NK-92 treated with Interleukin-12 subunit alpha and Interleukin-12 subunit beta, amount 100 ng/mL, for 24 hours (cell line): Measurements from ENCODE around the gene IFT22.
"Not testable (repeated sequence)": the region's sequence is repeated elsewhere in the genome, so short reads cannot be mapped to it uniquely, and the experiment has no call there.

Experiments used
- DNase-seq: peaks from one replicate; lab custom pipeline; 2025; lab: John Stamatoyannopoulos, UW

Gene IFT22

GRCh38 chr7:101278461-101279292 is 42.9 kb downstream of the IFT22 start:
- no peak for DNase-seq

DNA sequence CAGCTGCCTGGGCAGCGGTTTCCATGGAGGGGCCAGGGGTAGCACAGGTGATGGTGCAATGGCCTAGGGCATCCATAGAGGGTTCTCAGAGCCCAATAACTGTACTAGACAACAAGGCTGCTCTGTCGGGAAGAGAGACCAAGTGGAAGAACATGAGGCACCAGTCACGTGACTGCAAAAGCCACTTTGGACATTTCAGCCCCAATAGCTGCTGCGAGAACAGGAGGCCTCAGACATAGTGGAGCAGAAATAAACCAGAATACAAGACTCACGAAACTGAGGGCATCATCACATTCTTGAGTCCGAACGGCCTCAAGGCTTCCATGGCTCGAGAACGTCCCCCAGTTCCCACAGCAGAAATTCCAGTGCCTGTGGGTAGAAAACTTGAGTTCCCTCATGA is 44.5 kb downstream of the IFT22 start:
- DNase-seq: no peak

- no peak for DNase-seq
Observed at GRCh38 chr7:101273206-101273605, 48.4 kb downstream of the IFT22 start.

DNA sequence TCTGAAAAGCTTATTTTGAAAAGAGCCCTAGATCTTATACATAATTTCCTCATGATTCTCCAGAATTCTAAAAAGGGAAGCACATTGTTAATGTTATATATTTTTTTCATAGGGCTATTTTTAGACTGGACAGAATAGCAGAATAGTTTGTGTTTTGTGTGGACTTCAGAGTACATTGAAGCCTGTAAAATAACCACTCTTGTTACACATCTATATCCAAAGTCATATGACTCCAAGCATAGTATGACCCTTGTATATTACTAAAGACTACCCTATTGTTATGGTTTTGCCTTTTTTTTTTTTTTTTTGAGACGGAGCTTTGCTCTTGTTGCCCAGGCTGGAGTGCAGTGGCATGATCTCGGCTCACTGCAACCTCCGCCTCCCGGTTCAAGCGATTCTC is 50.6 kb downstream of the IFT22 start:
- DNase-seq: no peak

GRCh38 chr7:101269664-101270063 is 51.9 kb downstream of the IFT22 start:
- no peak for DNase-seq

- no peak for DNase-seq
Observed at GRCh38 chr7:101265622-101266516, 55.7 kb downstream of the IFT22 start.

DNA sequence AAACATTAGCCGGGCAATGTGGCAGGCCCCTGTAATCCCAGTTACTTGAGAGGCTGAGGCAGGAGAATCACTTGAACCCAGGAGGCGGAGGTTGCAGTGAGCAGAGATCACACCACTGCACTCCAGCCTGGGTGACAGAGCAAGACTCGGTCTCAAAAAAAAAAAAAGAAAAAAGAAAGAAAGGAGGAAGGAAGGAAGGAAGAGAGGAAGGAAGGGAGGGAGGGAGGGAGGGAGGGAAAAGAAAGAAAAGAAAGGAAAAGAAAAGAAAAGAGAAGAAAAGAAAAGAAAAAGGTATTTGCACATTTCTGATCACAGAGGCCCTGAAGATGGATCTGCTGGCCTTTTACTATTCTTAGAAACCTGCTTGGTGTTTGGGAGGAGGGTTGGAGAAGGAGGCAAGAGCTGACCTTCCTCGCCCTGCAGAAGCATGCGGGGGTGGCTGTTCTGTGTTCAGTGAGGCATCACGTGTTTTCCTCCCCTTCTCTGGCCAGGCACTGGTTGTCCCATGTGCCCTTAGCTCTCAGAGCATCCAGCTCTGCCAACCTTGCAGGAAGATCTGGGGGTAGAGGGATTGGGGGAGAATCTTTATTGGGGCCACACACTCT is 57.4 kb downstream of the IFT22 start:
- DNase-seq: not testable (repeated sequence)
